Skeletal muscle cell (primary cell): Measurements from ENCODE around the gene DIP2C.
"Not testable (repeated sequence)": the region's sequence is repeated elsewhere in the genome, so short reads cannot be mapped to it uniquely, and the experiment has no call there.

ENCODE experiments used
- DNase-seq: peaks from one replicate; pipeline ENCODE4 v3.0.0-alpha.2; 2010; ENCODE audit warnings: low read depth
- H3K4me3 ChIP-seq: 2 replicates; pipeline ENCODE4 v1.5.1; 2011; ENCODE audit warnings: low read depth, mild to moderate bottlenecking, control low read depth, low read length, moderate library complexity

The DIP2C gene

DNA sequence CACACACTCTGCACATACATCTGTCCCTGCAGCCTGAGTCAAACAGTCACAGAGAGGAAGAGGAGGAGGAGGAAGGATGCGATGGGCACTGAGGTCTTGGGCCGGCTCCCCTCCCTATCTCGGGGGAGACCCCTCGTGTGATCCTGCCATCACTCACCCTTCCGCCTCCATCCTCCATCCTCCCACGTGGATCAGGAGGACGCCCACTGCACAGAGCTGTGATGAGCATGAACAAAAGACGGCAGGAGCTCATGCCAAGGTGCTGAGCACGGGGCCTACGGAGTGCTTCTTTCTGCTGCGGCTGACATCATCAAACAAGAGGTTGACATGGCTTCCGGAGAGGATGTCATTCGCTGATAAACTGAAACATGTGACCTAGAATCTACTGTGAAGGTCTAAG lies 68.0 kb downstream of the DIP2C start:
- no peak for DNase-seq
- H3K4me3 ChIP-seq = no peak overlapping the region

DNA sequence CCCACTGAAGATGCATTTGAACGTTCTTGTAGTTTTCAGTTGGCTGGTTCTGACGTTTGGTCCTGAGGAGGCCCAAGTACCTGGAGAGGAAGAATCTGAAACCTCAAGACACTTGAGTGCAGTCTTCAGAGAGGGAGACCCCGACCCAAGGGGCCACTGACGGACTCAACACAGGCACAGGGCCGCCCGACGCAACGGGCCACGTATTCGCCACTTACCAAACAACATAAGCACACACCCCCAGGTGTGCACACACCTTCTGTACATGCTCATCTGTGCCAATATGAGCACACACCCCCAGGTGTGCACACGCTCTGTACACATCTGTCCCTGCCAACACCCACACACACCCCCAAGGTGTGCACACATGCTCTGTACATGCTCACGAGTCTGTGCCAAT lies 68.5 kb downstream of the DIP2C start:
- no peak overlapping the region for H3K4me3 ChIP-seq

DNA sequence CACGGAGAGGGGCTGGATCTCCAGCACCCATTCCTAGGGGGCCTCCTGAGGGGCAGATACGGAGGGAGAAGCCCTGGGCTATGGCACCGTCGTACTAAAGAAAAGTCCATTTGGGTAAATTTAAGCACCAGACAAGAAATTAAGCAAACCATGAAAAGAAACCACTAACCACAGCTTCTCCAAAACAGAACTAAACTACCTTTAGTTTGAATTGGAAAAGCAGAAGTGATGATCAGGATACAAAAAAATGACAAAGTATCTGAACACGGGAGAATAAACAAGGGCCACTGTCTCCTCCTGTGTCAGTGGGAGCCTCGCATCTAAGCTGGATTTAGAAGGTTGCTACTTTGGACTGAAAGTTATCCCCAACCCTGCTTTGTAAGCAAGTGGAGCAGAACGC lies 69.1 kb downstream of the DIP2C start:
- no peak for DNase-seq
- no peak overlapping the region for H3K4me3 ChIP-seq

More for the DNA sequence above, 68.5 kb downstream of the DIP2C start:
- no peak for DNase-seq

DNA sequence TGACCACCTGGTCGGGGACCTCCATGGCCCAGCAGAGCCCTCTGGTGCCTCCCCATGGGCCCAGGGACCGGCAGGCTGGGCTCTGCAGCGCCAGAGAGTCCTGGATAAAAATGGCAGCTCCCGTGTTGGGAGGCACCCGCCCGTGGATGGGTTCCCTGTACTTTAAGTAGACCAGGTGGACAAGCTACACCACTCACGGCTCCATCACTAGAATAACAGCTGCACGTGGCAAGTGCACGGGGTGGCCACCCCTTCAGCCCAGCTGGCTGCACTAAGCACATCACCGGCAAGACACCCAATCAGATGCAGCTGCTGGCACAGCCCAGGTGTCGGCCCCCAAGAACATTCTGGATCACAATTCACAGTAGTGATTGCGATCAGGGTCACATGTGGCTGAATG lies 69.8 kb downstream of the DIP2C start:
- no peak overlapping the region for H3K4me3 ChIP-seq
- DNase-seq = no peak

DNA sequence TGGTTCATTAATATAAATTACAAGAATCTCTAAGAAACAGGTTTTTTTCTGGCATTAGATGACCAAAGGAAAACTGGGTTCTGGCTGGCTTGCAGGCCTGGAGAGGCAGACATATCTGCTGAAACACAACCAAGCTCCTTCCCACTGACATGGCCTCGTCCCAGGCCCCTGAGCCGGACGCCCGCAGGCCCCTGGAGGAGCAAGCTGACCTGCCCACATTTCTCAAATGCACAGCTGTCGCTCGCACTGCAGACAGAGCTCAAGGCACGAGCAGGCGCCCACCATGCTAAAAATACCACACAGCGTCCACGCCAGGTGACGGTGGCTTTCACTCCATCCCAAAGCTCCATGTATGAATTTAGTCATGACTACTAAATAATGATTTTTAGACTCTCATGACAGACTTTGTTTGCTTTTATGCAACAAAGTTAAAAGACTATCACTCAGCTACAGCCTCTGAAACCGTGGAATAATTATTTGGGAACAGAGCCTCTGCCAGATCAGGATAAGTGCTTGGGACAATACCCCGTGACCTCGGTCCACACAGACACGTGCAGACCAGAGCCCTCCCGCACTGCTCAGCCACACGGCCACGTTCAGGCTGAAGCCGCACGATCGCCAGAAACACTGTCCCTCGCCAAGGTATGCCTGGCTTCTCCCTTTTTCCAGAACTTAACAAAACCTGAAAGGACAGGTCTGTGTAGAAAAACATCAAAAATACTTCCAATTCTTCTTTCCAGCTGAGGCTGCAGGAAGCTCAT lies 71.1 kb downstream of the DIP2C start:
- DNase-seq = no peak
- H3K4me3 ChIP-seq = no peak overlapping the region

DNA sequence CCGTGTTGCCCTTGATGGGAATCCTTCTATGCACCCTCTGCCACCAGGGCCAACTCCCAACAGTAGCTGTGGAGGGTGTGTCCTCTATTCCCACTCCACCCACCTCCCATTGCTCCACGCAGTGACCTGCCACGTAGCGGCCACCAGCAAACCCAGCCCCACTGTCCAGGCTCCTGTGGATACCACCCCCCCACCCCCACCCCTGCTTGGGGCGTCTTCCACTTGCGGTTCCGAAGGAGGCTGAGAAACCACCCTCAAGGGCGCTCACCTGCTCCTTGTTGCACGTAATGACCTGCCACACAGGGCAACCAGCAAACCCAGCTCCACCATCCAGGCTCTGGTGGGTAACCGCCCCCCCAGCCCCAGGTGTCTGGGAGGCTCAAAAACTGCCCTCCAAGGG lies 72.0 kb downstream of the DIP2C start:
- no peak overlapping the region for H3K4me3 ChIP-seq
- no peak for DNase-seq

DNA sequence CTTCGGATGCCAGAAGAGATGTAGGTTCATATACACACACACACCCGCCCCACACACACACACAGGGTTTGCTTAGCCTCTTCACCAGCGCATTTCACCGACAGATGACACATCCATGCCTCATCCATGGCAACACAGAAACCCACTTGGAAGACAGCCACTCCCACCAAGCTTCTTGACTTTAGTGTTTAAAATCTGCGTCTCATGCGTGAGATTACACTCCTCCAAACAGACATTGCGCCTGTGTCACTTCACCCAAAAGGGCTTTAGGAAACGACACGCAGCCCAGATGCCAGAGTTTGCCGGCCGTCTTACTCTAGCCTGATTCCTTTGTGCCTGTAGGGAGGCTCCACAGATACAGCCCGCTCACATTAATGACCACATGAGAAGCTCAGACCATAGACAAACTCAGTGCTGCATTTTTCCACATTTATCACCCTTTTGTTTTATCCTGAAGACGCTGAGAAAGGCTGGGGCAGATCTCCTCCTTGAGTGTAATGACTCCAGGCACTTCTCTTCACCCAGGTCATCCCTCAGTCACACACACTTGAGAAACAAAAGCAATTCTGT lies 73.8 kb downstream of the DIP2C start:
- H3K4me3 ChIP-seq = no peak overlapping the region
- peak; percentile 83 for DNase-seq

DNA sequence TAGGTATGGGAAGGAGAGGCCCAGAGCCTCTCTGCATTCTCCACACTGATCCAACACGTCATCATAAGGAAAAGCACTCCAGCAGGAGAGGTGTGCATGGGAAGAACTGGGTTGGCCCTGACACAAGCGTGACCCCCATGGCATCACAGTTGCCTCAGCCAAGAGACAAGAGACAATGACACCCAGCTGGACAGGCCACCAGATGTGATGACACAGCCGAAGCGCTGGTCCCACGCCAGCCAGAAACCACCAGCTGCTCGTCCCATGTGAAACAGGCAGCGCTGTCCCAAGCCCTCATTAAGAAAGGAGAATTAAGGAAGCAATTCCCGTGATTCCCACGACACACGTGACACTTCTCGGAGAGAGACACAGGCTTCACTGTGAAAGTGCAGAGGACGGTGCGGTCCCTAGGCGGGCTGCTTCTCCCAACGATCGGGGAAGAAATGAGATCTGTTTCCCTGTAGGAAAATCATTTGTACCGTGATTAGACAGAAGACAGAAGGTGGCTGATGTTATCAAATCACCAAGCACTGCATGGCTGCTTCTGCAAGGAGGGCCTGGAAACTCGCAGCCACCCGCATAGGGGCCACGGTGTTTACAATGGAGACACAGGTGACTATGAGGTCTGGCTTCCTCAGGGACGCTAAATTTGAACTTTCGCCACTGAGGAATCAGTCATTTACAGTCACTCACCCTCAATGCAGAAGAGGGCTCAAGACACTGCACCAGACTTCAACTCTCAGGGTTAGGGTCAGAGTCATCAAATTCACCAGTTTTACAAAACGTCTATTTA lies 74.5 kb downstream of the DIP2C start:
- no peak for DNase-seq
- no peak overlapping the region for H3K4me3 ChIP-seq

DNA sequence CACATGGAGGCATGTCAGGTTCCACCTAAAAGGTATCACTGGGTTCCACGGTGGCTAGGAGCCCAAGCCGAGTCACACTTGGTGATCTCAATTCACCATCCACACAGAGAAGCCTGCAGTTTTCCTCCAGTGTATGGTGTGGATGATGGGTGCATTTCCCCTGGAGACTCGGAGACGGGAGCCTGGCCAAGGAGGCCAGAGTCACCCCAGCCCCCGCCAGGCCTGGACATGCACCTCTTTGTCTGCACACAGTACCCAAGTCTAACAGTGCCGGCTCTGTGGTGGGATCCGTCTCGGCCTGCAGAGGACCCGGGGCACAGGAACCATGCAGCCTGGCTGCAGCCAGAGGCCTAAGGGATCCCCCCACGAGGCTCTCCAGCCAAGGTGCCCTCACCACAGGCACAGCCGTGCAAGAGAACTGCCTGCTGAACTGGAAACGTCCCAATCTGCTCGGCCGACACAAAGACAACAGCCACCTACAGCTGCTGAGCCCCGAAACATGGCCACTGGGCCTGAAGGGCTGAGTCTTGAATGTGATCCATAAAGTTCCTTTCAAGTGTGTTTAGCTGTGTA lies 75.2 kb downstream of the DIP2C start:
- DNase-seq = no peak
- no peak overlapping the region for H3K4me3 ChIP-seq

DNA sequence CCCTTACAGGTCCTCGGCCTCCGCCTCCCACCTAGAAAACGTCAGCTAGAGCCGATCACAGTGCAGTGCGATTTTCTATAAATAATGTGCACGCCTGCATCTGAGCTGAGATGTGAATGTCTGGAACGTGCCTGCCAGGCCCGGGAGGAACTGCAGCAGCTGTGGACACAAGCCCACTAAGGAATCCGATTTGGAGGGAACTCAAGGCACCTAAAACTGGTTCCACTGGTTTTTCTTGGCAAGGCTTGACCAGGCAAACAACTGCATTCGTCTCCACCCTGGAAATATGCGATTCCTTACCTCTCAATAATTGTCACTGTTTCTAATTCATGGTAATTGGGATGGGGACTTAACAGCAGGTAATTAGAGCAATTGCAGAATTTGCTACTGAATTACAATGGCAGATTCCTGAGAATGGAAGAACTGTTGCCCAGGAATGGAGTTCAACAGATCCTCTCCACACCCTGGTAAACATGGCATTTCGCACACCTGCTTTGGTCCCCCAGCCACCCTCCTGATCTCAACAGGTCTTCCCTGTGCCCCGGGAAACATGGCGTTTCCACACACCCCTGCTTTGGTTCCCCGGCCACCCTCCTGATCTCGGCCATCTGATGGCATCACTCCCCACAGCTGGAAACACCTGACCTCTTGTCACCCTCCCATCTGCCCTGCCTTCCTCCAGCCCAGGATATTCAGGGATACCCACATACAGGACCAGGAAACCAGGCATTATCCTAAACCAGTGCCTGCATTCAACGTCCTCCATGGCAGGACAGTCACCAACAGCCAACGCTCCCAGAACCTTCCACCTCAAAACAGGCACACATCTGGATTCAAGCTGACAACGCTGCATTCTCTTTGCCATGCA lies 76.0 kb downstream of the DIP2C start:
- DNase-seq = no peak
- H3K4me3 ChIP-seq = no peak overlapping the region

DNA sequence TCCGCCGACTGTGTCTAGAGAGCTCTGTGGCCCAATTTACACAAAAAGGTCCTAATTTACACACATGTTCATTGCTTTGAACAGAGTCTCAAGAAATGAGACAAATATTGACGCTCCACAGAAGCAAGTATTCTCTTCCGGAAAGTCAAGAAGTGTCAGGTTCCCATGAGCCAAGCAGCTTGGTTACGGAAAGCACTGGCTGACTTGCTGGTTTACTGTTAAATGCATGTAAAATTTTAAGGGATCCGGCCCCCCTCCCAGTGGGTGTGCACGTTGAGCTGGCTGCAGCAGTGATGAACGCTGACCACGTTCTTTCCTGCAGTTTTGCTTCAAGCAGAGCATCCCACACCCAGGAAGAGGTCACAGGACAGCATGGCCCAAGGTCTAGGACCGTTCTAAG lies 76.8 kb downstream of the DIP2C start:
- no peak overlapping the region for H3K4me3 ChIP-seq
- DNase-seq = no peak

DNA sequence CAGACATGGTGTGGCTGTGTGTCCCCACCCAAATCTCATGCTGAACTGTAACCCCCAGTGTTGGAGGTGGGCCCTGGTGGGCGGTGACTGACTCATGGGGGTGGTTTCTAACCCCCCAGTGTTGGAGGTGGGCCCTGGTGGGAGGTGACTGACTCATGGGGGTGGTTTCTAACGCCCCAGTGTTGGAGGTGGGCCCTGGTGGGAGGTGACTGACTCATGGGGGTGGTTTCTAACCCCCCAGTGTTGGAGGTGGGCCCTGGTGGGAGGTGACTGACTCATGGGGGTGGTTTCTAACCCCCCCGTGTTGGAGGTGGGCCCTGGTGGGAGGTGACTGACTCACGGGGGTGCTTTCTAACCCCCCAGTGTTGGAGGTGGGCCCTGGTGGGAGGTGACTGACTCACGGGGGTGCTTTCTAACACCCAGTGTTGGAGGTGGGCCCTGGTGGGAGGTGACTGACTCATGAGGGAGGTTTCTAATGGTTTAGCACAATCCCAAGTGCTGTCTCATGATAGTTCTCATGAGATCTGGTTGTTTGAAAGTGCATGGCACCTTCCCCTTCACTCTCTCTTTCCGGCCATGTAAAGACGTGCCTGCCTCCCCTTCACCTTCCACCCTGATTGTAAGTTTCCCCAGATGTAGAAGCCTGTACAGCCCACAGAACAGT lies 78.7 kb downstream of the DIP2C start:
- DNase-seq = peak; percentile 68
- not testable (repeated sequence) for H3K4me3 ChIP-seq

DNA sequence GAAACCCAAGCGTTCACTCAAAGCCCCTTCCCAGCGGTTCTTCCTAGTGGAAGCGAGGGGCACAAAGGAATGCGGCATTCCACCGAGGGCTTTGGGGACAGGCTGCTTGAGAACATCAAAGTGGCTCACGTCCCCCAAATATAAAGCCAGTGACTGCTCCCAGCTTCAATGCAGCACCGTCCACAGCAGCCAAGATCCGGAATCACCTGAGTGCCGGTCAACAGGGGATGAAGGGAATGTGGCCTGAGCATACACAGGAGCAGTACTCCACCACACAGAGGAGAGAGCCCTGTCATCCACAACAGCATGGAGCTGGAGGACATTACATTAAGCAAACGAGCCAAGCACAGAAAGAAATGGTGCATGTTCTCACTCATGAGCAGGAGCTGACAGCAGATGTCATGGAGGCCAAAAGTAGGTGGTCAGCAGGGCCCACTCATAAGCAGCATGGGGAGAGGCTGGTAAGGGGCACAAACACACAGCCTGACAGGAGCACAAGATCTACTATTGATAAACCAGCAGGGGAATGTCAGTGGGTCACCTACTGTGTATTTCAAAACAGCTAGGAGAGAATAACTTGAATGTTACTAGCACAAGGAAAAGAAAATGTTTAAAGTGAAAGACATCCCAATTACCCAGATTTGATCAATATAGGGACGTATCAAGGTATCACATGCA lies 79.5 kb downstream of the DIP2C start:
- H3K4me3 ChIP-seq = no peak overlapping the region
- no peak for DNase-seq

DNA sequence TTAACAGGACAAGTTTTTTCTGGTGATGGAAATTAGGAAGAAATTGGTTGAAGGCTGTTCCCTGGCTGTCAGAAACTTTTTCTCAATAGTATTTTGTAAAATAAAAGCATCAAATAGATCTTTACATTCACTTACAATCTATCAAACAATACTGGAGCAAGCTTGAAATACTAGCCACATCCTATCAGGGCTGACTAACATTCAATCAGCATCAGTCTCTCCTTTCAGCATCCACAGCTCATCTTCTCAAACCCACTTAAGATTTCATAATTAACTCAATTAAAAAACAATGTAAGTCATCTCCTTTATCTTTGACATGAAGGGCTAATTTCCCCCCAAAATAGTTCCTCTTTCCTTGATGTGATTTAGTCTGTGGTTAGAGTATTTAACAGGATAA lies 80.2 kb downstream of the DIP2C start:
- no peak overlapping the region for H3K4me3 ChIP-seq
- DNase-seq = no peak

DNA sequence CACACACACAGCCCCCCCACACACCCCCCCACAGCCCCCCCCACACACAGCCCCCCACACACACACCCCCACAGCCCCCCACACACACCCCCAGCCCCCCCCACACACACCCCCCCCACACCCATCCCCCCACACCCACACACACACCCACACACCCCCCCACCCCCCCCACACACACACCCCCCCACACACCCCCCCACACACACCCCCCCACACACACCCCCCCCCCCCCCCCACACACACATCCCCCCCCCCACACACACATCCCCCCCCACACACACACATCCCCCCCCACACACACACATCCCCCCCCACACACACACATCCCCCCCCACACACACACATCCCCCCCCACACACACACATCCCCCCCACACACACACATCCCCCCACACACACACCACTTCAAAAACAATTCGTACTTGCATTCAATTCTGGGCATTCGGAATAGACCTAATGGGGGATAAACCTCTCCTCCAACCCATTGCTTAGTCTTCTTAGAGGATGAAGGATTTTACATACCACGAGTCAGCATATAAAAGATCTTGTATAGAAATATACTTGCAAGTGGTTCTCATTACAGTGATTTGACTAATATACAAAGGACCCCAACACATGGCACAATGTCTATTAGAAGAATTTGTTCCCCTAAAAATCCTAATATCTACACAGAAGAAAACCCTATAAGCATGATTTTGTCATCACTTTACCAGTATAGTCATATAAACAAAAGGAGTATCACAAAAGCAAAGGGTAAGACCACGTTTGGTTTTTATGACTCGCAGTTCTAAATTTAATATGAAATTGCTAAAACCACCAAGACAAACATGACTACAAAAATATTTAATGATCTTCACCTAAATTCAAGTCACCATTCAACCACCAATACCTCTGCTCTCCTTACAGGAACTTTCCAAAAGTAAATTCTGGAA lies 80.9 kb downstream of the DIP2C start:
- no peak for DNase-seq
- no peak overlapping the region for H3K4me3 ChIP-seq

DNA sequence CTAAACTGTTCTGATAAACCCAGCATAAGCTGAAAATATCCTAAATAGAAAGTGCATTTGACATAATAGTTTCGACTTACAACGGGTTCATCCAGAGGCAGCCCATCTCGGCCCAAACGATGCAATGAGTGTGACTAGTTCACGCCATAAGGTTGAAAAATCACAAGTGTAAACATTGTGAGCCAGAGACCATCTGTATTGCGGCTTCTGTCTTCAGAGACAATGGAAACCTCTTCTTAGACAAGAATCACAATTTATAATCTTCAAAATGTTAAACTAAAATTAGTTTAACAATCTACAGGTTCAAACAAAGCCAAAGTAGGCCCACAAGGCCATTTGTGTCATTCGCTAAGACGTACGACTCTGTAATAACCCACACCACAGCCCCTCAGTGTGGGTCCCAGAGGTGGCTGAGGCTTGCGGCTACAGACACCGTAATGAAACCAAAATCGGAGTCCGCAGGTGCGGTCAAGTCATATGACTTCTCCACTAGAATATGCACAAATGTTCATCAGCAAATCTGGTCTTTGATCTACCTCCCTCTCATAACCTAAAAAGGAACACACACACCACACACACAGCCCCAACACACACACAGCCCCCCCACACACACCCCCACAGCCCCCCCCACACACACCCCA lies 81.8 kb downstream of the DIP2C start:
- peak overlapping the region; percentile 13 for H3K4me3 ChIP-seq
- DNase-seq = no peak
